Measurements from ENCODE around the gene LRRN2.
A peak's percentile ranks its signal among the peaks of the same experiment; 100 is the strongest.
"Not testable (repeated sequence)": the region's sequence is repeated elsewhere in the genome, so short reads cannot be mapped to it uniquely, and the experiment has no call there.

Gene LRRN2

GRCh38 chr1:204658295-204658694, 27.2 kb downstream of the LRRN2 start:
- no peak for DNase-seq

DNA sequence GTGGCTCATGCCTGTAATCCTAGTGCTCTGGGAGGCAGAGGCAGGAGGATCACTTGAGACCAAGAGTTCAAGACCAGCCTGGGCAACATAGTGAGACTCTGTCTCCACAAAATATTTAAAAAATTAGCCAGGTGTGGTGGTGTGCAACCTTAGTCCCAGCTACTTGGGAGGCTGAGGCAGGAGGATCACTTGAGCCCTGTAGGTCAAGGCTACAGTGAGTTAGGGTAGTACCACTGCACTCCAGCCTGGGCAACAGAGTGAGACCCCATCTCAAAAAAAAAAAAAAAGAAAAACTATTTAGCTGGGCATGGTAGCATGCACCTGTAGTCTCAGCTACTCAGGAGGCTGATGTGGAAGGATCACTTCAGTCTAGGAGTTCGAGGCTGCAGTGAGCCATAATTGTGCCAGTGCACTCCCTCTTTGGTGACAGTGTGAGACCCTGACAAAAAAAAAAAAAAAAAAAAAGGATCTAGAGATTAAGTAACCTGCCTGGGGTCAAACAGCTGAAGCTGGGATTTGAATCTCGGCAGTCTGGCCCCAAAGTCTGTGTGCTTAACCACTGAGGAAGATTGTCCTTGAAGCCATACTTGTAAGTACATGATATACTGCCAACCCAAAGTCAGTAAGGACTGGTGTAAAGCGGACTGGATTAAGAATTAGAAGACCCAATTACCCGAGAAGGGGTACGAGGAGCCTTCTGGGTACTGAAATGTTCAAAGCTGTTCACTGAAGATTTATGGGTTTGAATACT, 31.8 kb downstream of the LRRN2 start:
- DNase-seq = no peak

- DNase-seq = peak; percentile 34 to 74 (median 67)
These were observed 33.0 kb downstream of the LRRN2 start for GRCh38 chr1:204652497-204652896.

DNA sequence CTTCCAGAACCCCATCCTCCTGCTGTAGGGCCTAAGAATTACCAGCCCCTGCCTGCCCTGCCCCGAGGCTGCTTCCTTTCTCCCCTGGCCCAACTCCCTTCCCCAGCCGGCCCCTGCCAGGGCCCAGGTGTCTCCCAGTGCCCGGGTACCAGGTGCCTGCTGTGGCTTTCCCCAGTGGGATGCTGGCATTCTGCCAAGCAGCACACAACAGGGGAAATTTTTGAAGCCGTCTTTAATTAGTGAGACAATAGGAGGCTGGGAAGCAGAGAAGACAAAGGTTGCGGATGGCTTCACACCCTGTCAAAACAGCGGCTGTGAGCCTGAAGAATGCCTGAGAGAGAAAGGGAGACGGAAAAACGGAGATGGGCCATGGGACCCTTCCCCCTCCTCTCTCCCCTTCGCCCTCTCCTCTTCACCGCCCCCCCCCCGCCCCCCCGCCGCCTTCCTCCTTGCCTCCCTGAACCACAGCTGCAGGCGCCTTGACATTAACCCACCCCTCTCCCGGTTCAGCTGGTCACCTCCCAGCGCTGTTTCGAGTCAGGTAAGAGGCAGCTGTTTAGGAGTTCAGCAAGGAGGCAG, 33.6 kb downstream of the LRRN2 start:
- peak; percentile 91 to 99 (median 92) for DNase-seq

GRCh38 chr1:204650911-204651570, 34.5 kb downstream of the LRRN2 start:
- peak; percentile 41 to 67 (median 44) for DNase-seq

- peak; percentile 85 to 95 (median 91) for DNase-seq
These were observed 35.6 kb downstream of the LRRN2 start for GRCh38 chr1:204649721-204650521.

DNA sequence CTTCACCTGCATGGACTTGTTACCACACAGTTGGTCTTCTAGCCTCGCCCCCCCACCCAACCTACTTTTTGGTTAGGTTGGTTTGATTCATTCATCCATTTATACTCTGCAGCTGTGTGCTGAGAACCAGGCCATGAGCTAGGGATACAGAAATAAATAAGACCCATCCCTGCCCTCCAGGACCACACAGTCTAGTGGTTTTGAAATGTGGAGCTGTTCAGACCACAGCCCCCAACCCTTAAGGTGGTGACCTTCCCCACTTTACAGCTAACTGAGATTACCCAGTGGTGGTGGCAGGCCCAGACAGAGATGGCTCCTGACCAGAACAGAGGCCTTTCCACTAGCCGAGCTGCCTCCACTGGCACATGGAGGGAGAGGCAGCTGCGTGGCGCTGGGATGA, 37.0 kb downstream of the LRRN2 start:
- no peak for DNase-seq

DNA sequence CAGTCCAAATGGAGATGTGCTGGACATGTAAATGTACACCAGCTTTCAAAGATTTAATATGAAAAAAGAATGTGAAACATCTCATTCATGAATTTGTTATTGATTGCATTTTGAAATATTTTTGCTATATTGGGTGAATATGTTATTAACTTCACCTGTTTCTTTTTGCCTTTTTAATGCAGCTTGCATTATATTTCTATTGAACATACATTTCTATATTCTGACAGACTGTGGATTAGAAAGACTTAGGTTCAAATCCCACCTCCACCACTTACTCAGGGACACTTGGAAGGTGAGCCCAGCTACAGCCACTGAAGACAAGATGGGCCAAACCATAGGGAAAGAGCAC, 37.8 kb downstream of the LRRN2 start:
- no peak for DNase-seq

DNA sequence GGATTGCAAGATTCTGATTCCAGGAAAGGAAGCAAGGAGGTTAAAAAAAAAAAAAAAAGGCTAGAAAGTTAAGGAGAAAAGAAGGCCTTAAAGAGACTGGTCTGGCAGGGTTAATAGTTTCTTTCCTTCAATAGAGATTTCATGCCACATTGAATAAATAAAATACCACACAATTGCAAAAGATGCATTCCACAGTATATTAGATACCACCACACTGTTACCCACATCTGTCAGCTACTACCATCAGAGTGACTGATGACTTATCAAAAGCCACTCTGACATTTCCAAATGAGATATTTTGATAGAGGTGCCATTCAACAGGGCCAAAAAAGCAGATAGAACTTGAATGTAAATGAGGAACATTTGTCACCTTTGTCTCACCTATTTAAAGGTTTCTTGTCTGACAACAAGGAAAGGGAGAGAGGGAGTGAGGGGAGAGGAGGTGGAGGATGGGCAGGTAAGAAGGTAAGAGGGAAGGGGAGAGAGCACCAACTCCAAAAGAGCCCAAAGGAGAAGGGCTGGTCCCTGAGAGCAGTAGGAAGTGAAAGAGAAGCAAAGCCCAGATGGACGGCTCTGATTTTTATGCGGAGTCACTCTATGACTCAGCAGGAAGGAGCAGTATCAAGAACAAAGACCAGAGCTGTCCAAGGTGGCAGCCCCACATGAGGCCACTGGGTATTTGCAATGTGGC, 38.3 kb downstream of the LRRN2 start:
- DNase-seq = no peak

DNA sequence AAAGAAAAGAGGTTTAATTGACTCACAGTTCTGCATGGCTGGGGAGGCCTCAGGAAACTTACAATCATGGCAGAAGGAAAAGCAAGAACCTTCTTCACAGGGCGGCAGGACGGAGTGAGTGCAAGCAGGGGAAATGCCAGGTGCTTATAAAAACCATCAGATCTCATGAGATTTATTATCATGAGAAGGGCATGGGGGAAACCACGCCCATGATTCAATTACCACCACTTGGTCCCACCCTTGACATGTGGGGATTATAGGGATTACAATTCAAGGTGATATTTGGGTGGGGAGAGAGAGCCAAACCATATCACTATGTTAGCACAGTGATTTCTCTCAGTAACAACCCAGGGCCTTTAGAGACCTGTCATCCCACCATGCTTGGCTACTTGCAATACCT, 39.9 kb downstream of the LRRN2 start:
- DNase-seq = no peak

GRCh38 chr1:204645251-204645650, 40.3 kb downstream of the LRRN2 start:
- DNase-seq = no peak

DNA sequence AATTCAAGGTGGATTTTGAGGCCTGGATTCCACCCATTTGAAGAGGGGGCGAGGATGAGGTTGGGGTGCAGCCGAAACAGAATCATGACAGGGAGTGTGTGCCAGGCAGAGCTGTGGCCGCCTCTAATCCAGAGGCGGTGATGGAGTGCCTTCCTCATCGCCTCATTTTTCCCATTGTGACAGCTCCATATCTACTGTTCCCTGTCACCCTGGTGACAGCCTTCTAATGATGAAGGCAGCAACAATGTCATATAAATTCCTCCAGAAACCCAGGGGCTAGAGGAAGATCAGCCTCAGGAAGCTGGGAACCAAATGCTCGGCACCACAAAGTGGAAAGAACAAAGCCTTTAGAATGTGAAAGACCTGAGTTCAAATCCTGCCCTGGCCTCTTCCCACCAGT, 42.0 kb downstream of the LRRN2 start:
- DNase-seq = no peak

- no peak for DNase-seq
These were observed 43.6 kb downstream of the LRRN2 start for GRCh38 chr1:204641936-204642335.

- no peak for DNase-seq
These were observed 44.1 kb downstream of the LRRN2 start for GRCh38 chr1:204641455-204641854.

- DNase-seq = no peak
These were observed 45.0 kb downstream of the LRRN2 start for GRCh38 chr1:204640578-204640977.

DNA sequence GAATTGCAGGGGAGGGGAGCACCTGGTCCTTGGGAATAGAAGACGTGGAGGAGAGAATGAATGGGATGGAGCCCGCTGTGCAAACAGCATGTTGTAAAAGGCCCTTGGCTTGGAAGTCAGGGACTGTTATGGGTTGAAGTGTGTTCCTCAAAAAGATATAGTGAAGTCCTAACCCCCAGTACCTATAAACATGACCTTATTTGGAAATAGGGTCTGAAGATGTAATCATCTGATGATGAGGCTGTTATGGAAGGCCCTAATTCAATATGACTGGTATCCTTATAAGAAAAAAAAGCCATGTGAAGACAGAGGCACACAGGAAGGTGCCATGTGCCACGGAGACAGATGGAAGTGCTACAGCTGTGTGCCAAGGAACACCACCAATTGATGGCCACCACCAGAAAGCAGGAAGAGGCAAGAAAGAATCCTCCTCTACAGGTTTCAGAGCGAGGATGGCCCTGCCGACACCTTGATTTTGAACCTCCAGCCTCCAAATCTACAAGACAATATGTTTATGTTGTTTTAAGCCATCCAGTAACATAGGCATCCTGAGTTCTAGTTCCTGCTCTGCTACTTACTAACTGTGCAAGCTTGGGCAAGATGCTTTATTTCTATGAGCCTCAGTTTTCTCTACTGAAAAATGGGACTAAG, 51.2 kb downstream of the LRRN2 start:
- no peak for DNase-seq

GRCh38 chr1:204633665-204634064, 51.9 kb downstream of the LRRN2 start:
- DNase-seq = no peak

DNA sequence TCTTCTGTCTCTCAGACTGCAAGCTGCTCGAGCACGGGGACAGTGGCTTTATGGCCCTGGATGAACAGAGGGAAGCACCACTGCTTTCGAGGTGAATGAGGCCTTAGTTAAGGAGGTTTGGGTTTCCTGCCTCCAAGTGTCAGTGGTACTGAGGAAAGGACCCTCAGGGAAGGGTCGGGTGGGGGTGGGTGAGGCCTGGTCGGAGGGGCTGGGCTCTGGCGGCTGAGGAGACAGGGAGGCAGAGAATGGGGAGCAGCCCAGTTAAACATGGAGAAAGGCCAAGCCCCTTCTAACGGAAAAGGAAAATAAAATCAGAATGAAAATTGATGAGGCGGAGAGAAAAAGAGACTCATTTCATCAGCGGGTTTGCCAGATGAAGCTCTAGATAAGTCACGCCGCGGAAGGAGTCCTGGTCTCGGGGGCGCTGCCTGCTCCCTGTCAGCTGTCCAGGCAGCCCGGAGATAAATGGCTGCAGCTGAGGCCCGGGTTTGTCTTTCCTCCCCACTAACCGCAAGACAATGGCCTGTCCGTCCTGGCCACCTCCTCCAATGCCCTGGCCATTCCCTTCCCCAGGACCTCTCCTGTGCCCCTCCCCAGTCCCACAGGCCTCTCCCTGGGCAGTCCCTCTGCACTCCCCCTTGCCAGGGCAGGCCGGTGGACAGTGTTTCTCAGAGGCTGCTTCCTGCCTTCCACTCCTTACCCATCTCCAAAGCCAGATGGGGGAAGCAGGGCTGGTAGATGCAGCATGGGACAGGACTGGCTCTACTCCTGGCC, 55.2 kb downstream of the LRRN2 start:
- no peak for DNase-seq

- DNase-seq = not testable (repeated sequence)
These were observed 56.1 kb downstream of the LRRN2 start for GRCh38 chr1:204629459-204629858.

DNA sequence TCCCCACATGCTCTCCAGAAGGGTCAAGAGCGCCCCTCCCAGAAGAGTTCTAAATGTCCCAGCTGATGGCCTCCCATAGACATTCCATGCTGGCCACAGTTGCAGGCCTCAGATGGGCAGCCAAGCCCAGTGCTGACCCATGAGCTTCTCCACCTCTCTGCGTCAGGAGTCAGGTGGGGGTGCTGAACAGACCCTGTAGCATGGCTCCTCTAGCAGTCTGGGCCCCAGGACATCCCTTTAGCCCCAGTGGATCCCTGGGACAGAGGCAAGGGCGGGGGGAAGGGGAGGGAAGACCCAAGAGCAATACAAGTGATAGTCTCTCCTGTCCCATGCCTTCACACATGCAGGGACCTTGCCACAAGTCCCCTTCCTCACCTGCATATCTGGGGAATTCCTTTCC, 56.7 kb downstream of the LRRN2 start:
- no peak for DNase-seq

DNA sequence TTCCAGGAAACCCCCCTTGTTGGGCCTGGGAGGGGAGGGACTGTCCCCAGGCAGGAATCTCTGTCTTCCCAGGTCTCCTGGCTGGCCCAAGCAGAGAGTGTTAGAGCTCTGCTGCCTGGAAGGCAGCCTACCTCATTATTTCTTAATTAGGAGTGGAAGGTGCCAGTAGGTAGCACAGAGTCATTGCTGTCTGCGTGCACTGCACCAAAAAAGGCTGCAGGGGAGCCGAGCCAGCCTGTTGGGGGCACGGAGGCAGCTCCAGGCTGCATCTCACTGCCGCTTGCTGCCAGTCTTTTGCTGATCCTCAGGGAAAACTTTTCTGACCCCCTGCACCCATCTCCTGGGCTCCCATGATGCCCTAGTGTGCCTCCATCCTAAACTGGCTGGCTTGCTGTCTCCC, 58.1 kb downstream of the LRRN2 start:
- no peak for DNase-seq

DNA sequence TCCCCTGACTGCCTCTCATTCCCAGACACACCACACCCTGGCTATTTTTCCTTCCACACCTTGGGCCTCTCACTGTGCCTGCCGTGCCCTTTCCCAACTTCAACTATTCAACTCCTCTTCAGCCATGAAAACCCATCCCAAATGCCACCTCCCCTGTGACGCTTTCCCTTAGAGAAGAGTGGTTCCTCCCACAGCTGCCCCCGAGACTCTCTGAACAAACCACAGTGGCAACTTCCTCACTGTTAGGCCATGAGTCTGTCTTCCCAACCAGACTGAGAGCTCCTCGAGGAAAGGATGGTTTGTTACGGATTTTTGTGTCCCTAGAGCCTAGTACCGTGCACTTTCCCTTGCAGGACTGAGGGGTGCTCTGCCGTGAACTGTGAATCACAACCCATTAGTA, 59.2 kb downstream of the LRRN2 start:
- no peak for DNase-seq
